GM19468 (cell line): ENCODE results near the gene CMKLR1.

Experiments
- ATAC-seq: cut with Tn5 transposase; IDR thresholded peaks from one replicate; pipeline ENCODE4 v1.9.1; 2021; ENCODE audit warnings: mild to moderate bottlenecking, moderate library complexity, moderate number of reproducible peaks; ENCODE audit not compliant: unreplicated experiment; ENCODE audit errors: extremely low read depth

CMKLR1 gene

GRCh38 chr12:108303703-108304102 is 35.4 kb downstream of the CMKLR1 start:
- ATAC-seq, result no peak

DNA sequence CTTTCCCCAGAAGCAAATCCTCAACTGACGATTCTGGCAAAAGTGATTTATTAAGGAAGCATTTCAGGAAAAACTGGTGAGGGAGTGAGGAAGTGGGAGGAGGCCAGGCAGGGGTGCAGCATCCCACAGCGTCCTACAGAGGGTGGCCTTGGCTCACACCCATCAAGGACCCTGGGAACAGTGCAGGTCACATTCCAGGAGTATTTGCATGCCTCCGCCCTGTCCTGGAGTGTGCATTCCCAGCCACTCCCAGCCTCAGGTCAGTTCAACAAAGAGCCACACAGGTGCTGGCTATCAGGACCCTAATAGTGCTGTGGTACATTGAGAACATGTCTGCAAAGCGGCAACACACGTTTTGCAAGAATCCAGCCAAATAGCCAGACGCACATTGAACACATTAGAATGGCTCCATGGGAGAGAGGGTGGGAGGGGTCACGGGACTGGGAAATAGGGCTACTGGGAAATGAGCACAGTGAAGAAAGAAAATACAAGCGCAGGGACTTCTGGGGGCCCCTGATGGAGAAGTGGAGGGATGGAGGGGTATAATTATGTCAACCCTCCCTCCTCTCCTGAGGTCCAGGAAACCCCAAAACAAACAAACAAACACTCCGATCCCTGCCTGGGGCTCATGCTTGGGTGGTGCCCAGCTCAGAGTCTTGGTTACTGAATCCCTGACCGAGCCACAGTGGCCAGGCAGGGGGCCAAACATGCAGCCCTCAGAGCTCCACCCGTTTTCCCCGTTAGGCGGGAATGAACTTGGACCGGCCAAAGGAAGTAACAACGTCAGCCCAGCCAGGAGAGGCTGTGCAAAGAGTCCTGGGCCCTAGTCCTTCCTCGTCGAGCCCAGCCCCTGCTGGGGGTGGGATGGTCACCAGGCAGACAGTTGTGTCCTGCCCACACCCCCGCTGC is 36.5 kb downstream of the CMKLR1 start:
- ATAC-seq, result no peak

- no peak for ATAC-seq
These were observed 37.1 kb downstream of the CMKLR1 start for GRCh38 chr12:108302016-108302402.

DNA sequence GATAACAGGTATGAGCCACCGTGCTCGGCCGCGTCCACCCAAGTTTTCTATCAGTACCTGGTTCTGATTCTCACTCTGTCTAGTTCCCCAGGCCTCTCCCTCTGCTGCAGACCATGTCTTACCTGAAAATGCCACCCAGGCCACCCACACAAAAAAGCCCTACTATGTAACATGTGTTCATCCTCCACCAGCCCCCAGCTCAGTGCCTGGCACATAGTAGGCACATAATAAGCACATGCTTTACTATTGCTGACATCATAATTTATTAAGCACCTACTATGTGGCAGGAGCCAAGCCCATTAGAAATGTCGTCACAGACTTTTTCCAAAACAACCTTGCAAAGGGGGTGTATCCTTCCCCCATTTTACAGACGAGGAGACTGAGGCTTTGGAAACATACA is 37.8 kb downstream of the CMKLR1 start:
- ATAC-seq, result no peak

DNA sequence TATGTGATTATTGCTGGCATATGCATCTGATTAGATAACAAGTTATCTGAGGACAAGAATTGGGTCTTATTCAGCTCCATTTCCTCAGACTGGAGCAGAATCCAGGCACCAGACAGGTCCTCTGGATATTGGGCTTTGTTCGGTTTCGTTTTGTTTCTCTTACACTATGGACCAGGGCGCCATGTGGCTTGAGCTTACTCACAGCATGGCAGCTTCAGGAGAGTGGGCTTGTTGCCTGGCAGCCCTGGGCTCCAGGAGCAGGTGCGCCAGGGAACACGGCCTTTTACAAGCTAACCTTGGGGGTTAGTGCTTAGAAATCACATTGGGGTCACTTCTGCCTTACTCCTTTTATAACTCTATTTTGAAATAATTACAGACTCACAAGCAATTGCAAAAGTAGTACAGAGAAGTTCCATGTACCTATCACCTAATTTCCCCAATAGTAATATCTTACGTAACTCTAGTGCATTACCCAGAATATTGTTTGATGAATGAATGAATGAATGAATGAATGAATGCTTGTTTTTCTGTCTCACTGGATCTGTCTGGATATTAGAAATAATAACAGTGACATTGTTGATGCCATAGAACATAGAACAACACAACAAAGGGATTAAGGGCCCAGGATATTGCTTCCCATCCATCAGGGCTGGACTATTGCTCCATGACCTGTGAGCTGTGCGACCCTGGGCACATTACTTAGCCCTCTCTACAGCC is 39.0 kb downstream of the CMKLR1 start:
- ATAC-seq, result no peak

DNA sequence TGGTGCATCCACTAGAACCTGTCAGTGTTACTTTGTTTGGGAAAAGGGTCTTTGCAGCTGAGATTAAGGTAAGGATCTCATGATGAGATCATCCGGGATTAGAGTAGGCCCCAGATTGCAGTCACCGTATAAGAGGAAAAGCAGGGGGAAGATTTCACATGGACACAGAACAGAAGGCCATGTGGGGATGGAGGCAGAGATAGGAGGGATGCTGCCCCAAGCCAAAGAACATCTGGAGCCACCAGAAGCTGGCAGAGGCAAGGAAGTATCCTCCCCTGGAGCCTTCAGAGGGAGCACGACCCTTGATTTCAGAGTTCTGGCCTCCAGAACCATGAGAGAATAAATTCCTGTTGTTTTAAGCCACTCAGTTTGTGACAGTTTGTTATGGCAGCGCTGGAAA is 39.6 kb downstream of the CMKLR1 start:
- no peak for ATAC-seq

DNA sequence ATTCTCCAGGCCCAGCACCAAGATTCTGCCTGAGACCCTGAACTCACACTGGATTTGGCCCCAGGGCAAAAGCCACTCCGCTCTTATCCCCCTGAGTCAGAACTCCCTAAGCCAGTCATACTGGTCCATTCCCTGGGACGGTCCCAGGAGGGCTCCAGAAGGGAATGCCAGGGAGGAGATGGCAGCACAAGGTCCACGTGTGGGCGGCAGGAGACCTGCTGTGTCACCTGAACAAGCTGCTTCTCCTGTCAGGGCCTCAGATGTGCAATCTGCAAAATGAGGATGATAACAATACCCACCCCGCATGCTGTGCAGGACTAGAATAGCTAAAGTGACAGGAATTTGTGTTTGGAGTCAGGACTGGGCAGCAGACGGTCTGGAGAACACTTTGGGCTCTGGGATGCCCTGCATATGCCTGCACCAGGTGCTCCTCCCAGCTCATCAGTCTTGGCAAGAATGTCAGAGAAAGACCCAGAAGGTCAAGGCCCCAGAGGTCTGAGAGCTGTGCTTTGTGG is 40.3 kb downstream of the CMKLR1 start:
- ATAC-seq, result no peak

- ATAC-seq, result peak; percentile 53
These were observed 41.0 kb downstream of the CMKLR1 start for GRCh38 chr12:108297895-108298760.

DNA sequence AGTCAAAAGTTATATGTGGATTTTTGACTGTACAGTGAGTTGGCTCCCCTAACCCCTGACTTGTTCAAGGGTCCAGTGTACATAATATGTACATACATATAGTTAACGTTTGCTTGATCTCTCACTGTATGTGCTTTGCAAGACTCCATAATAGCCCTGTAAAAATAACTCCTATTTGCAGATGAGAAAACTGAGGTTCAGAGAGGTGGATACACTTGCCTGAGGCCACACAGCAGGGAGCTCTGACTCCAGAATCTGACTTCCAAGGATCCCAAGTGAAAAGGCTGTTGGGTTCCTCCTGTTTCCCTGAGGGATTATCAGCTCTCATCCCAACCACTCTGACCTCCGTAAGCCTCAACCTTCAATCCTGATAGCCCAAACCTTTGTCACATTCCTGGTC is 41.7 kb downstream of the CMKLR1 start:
- ATAC-seq, result no peak

DNA sequence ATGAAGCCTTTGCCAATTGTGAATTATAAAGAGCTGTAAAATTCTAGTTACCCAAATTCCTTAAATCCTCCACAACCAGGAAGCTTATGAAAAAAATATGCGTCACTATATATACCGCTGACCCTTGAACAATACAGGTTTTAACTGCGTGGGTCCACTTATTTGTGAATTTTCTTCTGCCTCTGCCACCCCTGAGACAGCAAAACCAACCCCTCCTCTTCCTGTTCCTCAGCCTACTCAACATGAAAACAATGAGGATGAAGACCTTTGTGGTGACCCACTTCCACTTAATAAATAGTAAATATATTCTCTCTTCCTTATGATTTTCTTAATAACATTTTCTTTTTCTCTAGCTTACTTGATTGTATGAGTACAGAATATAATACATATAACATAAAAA is 42.2 kb downstream of the CMKLR1 start:
- ATAC-seq, result no peak

GRCh38 chr12:108295641-108296040 is 43.5 kb downstream of the CMKLR1 start:
- ATAC-seq, result no peak

DNA sequence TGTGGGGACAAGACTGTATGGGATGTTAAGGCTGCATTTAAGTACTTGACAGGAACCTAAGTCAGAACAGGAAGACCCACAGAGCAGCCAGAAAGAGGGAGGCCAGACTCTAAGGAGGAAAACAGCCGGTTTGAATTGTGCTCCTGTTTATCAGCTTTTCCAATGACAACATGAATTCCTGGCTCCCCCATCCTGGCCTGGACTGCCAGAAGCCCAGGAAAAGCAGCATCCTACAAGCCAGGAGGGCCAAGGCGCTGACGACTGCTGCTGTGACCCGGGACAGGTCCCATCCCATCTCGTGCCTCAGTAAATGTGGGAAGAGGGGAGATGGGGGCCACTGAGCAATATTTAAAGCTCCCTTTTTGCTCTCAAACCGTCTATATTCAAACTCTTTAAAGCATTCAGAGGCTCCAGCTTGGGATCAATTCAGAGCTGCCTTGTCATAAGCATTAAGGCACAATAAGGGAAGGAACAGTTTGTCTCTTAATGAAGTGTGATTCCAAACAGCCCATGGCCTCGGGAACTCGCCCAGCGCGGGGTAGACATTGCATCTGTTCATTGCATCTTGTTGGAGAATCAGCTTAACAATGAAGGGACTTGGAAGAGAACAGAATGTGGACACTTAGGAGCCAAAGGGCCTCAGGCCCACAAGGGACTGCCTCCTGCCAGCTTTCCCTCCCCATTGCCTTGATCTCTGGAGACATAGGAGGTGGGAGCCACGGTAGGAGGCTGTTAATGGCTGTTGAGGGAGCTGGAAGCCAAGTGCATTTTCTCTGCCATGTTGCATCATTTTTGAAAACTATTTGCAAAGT is 49.6 kb downstream of the CMKLR1 start:
- ATAC-seq, result no peak

DNA sequence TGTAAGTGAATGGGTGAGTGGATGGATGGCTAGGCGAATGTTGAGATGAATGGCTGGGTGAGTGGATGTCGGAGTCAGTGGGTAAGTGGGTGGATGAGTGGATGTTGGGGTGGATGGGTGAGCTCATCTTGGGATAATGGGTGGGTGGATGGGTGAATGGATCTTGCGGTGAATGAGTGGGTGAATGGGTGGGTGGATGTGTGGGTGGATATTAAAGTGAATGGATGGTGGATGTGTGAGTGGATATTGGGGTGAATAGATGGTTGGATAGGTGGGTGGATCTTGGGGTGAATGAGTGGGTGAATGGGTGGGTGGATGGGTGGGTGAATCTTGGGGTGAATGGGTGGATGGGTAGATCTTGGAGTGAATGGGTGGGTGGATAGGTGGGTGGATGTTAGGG is 51.9 kb downstream of the CMKLR1 start:
- ATAC-seq, result no peak

DNA sequence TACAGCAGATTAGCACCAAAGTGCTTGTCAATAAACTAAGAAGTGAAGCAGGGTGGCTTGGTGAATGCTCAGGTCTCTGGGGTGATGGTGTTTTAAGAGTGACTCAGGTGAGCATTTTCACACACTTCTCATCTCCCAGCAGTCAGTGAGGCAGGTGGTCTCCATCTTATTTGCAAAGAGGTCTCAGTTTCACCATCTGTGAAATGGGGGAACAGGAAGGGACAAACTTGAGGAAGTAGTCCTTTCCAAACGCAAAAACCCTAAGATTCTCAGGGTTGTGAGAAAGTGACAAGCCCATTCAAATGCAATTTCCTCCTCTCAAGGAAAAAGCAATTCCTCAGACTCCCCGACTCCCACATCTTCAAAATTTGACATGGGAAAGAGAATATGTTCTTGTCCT is 54.1 kb downstream of the CMKLR1 start:
- ATAC-seq, result no peak

- ATAC-seq, result no peak
These were observed 54.9 kb downstream of the CMKLR1 start for GRCh38 chr12:108284163-108284562.

DNA sequence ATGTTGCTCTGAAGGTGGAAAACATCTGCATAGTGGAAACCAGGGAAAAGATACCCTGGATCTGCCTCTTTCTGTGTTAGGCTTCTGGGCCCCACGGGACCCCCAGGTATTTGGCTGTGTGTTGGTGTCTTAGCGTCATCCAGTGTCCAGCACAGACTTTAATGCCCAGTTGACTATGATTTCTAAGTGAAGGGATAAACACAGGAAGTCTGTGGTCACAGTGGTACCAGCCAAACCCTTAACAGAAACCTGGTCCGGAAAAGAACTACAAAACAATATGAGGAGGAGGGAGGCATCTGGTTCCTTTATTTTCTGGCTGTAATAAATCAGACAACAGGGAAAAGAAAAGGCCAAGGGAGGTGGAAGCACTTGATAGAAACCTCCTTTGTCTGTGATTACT is 56.4 kb downstream of the CMKLR1 start:
- no peak for ATAC-seq

DNA sequence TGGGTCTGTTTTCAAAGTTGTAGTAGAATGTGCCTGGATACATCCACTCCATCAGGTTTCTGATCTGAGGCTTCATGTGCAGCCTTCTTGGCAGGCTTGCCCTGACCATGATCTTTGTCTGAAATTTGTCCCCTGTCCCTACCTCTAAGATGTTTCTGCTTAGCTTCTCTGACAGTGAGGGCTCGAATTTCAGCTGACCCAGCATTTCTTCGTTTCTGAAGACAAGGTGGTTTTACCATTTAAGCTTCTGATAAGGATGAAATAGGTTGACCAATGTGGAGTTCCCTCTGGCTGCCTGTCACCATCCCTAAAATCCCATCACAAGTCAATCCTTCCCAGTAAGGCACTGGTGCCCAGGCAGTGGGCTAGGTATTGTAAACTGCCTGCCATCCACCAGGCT is 57.0 kb downstream of the CMKLR1 start:
- ATAC-seq, result no peak

GRCh38 chr12:108277613-108278012 is 61.5 kb downstream of the CMKLR1 start:
- no peak for ATAC-seq

DNA sequence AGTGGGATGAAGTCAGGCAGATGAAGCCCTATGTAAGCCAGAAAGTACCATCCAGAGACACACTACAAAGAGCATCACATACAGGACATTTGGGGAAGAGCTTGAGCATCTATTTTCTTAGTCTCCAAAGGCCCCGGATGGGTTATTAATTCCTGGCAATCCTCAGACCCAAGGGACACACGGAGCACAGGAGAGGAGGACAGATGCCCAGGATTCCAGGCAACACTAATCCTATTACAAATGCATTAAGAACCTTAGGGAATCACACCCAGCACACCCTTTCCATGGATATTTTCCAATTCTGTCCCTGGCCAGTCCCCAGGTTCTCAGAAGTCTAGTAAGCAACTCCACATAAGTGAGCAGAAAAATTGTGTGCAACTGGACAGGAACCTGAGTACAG is 65.9 kb downstream of the CMKLR1 start:
- ATAC-seq, result no peak
